K562 (cell line): ENCODE data around the gene DUSP5. TPM values are rescaled to one million over a fixed set of nuclear protein-coding genes. Genes with fewer than 3 reads are reported as not detected.

Source experiments
- BHLHE40 ChIP-seq: IDR thresholded peaks from 2 replicates; pipeline ENCODE4 v1.6.1; 2011; ENCODE audit warnings: low read length, improper control_type of control experiment
- CEBPZ ChIP-seq: fragments of 150-350 bp; IDR thresholded peaks from 2 replicates; pipeline ENCODE4 v1.6.1; 2014; ENCODE audit warnings: low read depth, mild to moderate bottlenecking, low read length, borderline replicate concordance
- CHD4 ChIP-seq: fragments of 200-600 bp; sonication (generic); IDR thresholded peaks from 3 replicates; pipeline ENCODE4 v1.6.1; 2012; ENCODE audit warnings: low read depth, mild to moderate bottlenecking, mixed read lengths, low read length, inconsistent platforms; ENCODE audit not compliant: insufficient read depth, insufficient replicate concordance, poor library complexity, severe bottlenecking
- CREB3L1 ChIP-seq: fragments of 450-650 bp; IDR thresholded peaks from 2 replicates; pipeline ENCODE4 v1.6.1; 2014; ENCODE audit warnings: low read depth, mild to moderate bottlenecking, moderate library complexity, borderline replicate concordance
- ETV1 ChIP-seq: fragments of 450-650 bp; conservative IDR thresholded peaks from 2 replicates; pipeline ENCODE4 v1.6.1; 2016; ENCODE audit warnings: missing genetic modification characterization, control low read depth, low read depth, missing compliant biosample characterization
- GATAD2A ChIP-seq: fragments of 450-650 bp; IDR thresholded peaks from 2 replicates; pipeline ENCODE4 v1.6.1; 2017
- HNRNPK ChIP-seq: fragments of 200-400 bp; formaldehyde crosslinking; IDR thresholded peaks from one replicate; pipeline ENCODE4 v1.6.1; 2018; ENCODE audit warnings: mild to moderate bottlenecking, low read depth, low read length; ENCODE audit not compliant: poor library complexity, severe bottlenecking
- JUNB ChIP-seq: fragments of 450-650 bp; formaldehyde crosslinking; conservative IDR thresholded peaks from 2 replicates; pipeline ENCODE4 v1.4.0; 2020; ENCODE audit warnings: mild to moderate bottlenecking
- KDM4B ChIP-seq, 2 experiments: fragments of 450-650 bp in 1 of 2; sonication (generic) in 1 of 2; IDR thresholded peaks; 2 replicates each; pipeline ENCODE4 v1.6.1; 2016 to 2017; ENCODE audit warnings: borderline replicate concordance in 2 of 2, antibody characterized with exemption in 1 of 2, low read depth in 1 of 2, mild to moderate bottlenecking in 1 of 2
- MCM7 ChIP-seq, 2 experiments: fragments of 450-650 bp; IDR thresholded peaks; 2 replicates each; pipeline ENCODE4 v1.6.1; 2016 to 2018
- NUFIP1 ChIP-seq: fragments of 450-650 bp; IDR thresholded peaks from 2 replicates; pipeline ENCODE4 v1.6.1; 2018; ENCODE audit not compliant: partially characterized antibody
- PHB2 ChIP-seq: fragments of 450-650 bp; IDR thresholded peaks from 2 replicates; pipeline ENCODE4 v1.6.1; 2017; ENCODE audit warnings: low read depth
- TAL1 ChIP-seq: fragments of 450-650 bp; IDR thresholded peaks from 2 replicates; pipeline ENCODE4 v1.6.1; 2016; ENCODE audit warnings: mild to moderate bottlenecking
- THRAP3 ChIP-seq: fragments of 450-650 bp; IDR thresholded peaks from 2 replicates; pipeline ENCODE4 v1.6.1; 2016; ENCODE audit warnings: mild to moderate bottlenecking, inconsistent platforms, borderline replicate concordance
- ZBTB49 ChIP-seq: sonication (generic); formaldehyde crosslinking; IDR thresholded peaks from 2 replicates; pipeline ENCODE4 v1.8.0; 2022; ENCODE audit warnings: missing genetic modification reagents, mild to moderate bottlenecking, borderline replicate concordance
- ZNF584 ChIP-seq: fragments of 200-800 bp; sonication (Bioruptor generic); IDR thresholded peaks from 2 replicates; pipeline ENCODE4 v1.6.1; 2016; ENCODE audit warnings: low read depth, mild to moderate bottlenecking, missing genetic modification characterization, missing compliant biosample characterization
- ZNF639 ChIP-seq, 2 experiments: fragments of 200-800 bp in 1 of 2; sonication (Bioruptor generic) in 1 of 2; sonication (generic) in 1 of 2; formaldehyde crosslinking in 1 of 2; IDR thresholded peaks in 1 of 2; conservative IDR thresholded peaks in 1 of 2; 2 replicates each; pipeline versions ENCODE4 v1.5.0 to v1.6.1; 2016 to 2020; ENCODE audit warnings: missing compliant biosample characterization in 1 of 2, missing genetic modification characterization in 1 of 2, missing genetic modification reagents in 1 of 2
- ZNF778 ChIP-seq: fragments of 450-650 bp; formaldehyde crosslinking; IDR thresholded peaks from 2 replicates; pipeline ENCODE4 v1.4.0; 2020; ENCODE audit warnings: mild to moderate bottlenecking, moderate library complexity
- polyA plus RNA-seq, 8 experiments: library from polyadenylated mRNA; depleted of rRNA in 4 of 8; stranded (reverse) in 5 of 8; unstranded in 3 of 8; fragments of >200 nt; fragmentation: Nextera tagmentation in 2 of 8; fragmentation: Illumina TruSeq in 1 of 8; extraction: Ambion mirVana in 2 of 8; extraction: Trizol in 1 of 8; gene quantifications; 2 replicates each; pipeline versions ENCODE4 v1.2.1 to v1.2.3, GENCODE V29; 2011 to 2014; ENCODE audit warnings: inconsistent platforms in 1 of 8, missing spikeins in 1 of 8
- total RNA-seq, 7 experiments: library from RNA; depleted of rRNA in 6 of 7; stranded (reverse); fragments of >200 nt in 6 of 7; fragmentation: Illumina TruSeq in 2 of 7; extraction: Trizol in 2 of 7; gene quantifications; 2 replicates each; pipeline versions ENCODE4 v1.2.1 to v1.2.3, GENCODE V29; 2011 to 2021; ENCODE audit warnings: low replicate concordance in 1 of 7

DUSP5 gene
- total and polyA plus RNA-seq, 9 of the 15 experiments (the other 6 are each of a cell fraction or from before 2014, with no cell fraction given), result 0.49 to 3.4 (median 2.0) TPM

- no peak for TF ChIP-seq CEBPZ
- TF ChIP-seq JUNB (CRISPR knock-in tag), result no peak
- no peak for TF ChIP-seq NUFIP1
- TF ChIP-seq HNRNPK, result no peak
- no peak for TF ChIP-seq THRAP3
- no peak for TF ChIP-seq GATAD2A
- no peak for TF ChIP-seq ETV1 (tag)
- TF ChIP-seq ZNF778 (CRISPR knock-in tag), result no peak
- no peak for TF ChIP-seq PHB2
- TF ChIP-seq KDM4B (IDR thresholded peaks at IDR 0.05; ENCODE audit: borderline replicate concordance in 2 of 2, low read depth in 1 of 2), result no peak
- no peak for TF ChIP-seq ZBTB49 (CRISPR knock-in tag)
- TF ChIP-seq TAL1, result no peak
- peak; percentile 32; the same call in 1 of the 2 replicates for TF ChIP-seq BHLHE40
- TF ChIP-seq ZNF639 (CRISPR knock-in tag; conservative IDR thresholded peaks at IDR 0.05 in 1 of 2, IDR thresholded peaks at IDR 0.05 in 1 of 2), result 0 out of 4 replicates have a peak, but pooled peaks of 1 of the 2 experiments have one; percentile 13
- TF ChIP-seq CHD4, result no peak
- no peak for TF ChIP-seq MCM7 (IDR thresholded peaks at IDR 0.05)
- TF ChIP-seq ZNF584, result no peak
- TF ChIP-seq CREB3L1, result no peak
Observed at GRCh38 chr10:110498087-110498981, 627 bp downstream of the DUSP5 start (continued).
